Measurements from ENCODE around the gene OGT.
"Not testable (repeated sequence)": the region's sequence is repeated elsewhere in the genome, so short reads cannot be mapped to it uniquely, and the experiment has no call there.

The OGT gene

DNA sequence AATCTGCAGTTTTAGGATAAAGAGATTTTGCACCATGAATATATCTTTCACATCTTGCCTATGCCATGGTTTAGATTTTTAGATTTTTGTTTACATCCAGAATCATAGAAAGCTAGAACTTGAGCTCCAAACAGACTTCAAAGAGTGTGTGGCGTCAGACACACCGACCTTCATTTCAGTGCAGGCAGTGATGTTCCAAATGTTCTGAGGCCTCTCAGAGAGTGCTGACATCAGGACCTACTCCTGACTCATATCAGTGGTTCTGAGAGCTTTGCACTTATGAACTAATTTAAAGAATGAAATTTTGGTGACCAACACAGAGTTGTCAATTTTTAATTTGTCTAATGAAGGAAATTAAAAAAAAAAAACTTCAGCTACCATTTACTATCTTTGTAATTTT, 67.1 kb downstream of the OGT start:
- DNase-seq = no peak

DNA sequence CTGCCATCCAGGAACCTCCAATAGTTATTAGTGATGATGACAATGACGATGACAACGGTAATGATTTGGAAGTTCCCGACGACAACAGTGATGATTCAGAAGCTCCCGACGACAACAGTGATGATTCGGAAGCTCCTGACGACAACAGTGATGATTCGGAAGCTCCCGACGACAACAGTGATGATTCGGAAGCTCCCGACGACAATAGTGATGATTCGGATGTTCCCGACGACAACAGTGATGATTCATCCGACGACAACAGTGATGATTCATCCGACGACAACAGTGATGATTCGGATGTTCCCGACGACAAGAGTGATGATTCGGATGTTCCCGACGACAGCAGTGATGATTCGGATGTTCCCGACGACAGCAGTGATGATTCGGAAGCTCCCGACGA, 70.7 kb downstream of the OGT start:
- DNase-seq = no peak

DNA sequence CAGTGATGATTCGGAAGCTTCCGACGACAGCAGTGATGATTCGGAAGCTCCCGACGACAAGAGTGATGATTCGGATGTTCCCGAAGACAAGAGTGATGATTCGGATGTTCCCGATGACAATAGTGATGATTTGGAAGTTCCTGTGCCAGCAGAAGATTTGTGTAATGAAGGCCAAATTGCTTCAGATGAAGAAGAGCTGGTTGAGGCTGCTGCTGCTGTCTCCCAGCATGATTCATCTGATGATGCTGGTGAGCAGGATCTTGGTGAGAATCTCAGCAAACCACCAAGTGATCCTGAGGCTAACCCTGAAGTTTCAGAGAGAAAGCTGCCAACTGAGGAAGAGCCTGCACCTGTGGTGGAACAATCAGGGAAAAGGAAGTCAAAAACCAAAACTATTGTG, 71.2 kb downstream of the OGT start:
- DNase-seq = no peak

DNA sequence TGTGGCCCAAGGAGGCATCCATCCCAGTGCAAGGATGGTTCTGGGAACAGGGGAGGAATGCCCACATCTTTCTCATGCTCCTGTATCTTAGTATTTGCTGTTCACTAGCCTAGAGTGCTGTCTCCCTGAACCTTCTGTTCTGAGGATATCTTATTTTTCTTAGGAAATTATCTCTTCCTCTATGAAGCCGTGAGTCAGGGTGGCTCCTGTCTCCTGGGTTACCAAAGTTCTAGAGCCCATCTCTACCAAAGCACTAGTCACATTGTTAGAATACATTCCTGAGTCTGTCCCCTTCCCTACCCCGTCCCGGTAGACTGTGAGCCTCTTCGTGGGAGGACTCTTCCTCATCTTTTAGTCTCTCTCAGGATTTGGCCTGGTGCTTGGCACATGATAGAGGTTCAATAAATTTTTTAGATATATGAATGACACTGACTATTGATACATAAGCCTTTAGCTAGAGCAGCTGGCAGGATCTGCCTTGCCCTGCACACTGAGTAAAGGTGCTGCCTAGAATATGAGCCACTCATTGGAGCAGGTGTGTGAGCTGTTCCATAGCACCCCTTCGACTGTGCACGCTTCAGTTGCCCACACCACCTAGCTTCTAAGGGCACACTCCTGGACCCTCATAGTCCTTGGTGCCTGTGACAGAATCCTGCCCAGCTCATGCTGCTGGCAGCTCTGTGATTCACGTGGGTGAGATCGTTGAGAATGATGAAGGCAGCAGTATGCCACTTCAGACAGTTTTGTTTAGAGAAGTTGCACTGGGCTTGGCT, 72.1 kb downstream of the OGT start:
- DNase-seq = no peak

DNA sequence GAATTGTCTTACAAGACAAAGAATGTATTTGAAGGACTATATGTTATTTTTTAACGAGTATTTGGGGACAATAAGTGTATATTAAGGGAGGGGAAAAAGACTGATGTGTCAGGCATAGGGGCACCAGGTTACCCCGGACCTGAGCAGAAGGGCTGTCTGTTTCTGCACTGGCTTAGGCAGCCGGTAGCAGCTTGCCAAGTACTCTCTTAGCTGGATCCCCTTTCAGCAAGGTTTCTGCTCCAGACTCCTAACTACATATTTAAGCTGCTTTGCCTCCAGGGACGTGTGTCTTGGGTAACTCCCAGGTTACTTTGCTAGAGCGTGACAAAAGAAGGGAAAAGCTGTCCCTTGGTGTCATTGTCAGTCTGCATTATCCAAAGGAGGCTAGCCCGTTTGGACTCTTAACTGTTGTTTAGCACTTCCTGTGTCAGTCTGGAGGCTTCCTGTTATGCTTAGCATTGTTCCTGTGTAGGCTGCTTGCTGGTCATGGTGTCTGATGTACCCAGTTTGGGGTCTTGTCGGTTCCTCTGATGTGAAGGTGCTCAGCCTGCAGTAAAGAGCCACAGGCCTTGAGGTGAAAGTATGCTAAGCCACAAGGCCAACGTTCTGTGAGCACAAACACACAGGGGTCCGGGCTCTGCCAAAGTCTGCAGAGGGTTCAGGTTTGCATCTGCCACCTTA, 73.8 kb downstream of the OGT start:
- no peak for DNase-seq

DNA sequence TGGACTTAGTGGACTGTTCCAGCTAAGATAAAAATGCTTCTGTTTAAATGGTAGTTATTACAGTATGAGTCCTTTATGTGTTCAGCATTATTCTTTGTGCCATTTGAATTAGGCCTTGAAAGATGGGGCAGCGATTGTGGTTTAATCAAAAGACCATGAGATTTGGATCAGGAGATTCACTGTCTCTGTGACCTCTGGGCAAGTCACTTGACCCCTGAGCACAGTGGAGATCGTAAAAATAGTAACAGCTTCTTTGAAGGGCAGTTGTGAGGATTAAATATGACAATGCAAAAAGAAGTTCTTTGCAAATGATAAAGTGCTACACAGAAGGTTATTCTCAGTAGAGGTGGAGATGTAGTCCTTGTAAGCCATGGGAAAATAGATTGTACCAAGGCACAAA, 74.6 kb downstream of the OGT start:
- DNase-seq = no peak

DNA sequence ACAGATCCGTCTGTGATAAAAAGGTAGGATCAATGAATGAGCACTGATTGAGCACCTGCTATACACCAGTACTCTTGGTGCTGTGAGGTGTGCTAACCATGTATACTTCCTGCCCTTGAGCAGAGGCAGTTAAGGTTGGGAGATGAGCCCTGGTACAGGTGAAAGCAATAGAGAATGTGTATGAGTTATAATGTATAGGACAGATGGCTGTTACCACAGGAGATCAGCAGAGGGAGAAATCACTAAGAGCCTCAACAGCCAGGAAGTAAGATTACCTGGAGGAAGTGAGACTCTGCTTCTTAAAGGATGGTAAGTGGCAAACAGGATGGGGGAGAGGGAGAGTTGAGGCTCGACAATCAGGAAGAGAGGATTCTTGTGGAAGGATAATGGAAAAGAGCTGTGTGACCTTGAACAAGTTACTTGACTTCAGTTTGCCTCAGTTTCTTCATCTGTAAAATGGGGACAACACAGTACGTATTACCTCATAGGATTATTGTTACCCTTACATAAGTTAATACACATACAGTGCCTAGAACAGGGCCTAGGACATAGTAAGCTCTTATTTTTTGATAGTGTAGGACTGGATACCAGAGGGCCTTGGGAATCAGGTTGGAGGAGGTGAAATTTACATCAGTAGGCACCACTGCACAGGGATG, 76.3 kb downstream of the OGT start:
- DNase-seq = no peak

DNA sequence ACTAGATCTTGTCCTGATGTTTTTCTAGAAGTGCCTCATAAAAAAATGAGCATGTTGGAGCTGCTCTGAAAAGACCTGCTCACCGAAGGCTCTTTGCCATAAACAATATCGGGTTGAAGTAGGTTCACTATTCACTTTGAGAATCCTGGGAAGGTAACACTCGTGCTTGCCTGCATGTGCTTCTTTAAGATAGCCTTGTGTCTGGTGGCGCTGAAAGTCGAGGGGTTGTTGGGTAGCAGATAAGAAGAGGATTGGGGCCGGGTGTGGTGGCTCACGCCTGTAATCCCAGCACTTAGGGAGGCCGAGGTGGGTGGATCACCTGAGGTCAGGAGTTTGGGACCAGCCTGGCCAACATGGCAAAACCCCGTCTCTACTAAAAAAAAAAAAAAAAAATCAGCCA, 78.8 kb downstream of the OGT start:
- not testable (repeated sequence) for DNase-seq

DNA sequence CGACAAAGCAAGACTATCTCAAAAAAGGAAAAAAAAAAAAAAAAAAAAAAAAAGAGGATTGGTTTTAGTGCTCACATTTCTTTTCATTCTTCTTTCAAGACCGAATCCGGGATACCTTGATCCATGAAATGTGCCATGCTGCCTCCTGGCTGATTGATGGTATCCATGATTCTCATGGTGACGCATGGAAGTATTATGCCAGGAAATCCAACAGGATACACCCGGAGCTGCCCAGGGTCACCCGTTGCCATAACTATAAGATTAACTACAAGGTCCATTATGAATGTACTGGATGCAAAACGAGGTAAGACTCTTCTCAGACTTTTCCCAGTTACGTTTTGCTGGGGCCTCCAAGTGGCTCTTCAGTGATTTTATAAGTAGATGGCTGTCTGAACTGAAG, 79.4 kb downstream of the OGT start:
- no peak for DNase-seq

DNA sequence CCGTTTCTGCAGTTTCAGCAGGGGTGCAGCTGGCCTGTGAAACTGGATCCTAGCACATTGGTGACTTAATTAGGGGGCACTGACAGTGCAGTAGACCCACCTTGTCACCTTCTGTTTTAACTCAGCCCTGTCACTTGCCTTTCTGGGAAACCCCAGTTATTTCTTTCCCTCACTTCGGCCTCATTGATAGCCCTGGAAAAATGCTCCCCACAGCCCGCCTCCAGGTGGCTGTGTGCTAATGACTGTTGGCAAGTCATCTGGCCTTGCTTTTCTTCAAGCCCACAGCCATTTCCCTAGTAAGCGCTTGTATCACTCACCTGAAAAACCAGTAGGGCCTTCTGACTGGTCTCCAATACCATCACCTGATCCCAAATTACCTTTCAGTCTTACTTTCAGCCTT, 82.2 kb downstream of the OGT start:
- no peak for DNase-seq

DNA sequence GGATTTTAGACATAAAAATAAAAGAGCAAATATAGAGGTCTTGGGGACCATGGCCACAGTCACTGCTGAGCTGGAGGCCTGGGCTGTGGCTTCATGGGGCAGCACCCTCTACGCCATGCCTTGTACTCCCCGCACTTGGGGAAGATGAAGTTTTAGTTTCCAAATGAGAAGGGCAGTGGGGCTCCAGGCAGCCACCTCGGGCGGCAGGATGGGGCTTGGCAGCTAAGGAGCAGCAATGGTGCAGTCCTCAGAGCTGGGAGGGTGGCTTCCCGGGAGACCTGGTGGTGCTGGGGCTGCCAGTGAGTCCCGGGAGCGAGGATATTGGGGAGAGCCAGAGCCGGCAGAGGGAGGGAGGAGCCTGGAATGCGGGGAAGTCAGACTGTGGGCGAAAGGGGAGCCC, 83.0 kb downstream of the OGT start:
- no peak for DNase-seq

DNA sequence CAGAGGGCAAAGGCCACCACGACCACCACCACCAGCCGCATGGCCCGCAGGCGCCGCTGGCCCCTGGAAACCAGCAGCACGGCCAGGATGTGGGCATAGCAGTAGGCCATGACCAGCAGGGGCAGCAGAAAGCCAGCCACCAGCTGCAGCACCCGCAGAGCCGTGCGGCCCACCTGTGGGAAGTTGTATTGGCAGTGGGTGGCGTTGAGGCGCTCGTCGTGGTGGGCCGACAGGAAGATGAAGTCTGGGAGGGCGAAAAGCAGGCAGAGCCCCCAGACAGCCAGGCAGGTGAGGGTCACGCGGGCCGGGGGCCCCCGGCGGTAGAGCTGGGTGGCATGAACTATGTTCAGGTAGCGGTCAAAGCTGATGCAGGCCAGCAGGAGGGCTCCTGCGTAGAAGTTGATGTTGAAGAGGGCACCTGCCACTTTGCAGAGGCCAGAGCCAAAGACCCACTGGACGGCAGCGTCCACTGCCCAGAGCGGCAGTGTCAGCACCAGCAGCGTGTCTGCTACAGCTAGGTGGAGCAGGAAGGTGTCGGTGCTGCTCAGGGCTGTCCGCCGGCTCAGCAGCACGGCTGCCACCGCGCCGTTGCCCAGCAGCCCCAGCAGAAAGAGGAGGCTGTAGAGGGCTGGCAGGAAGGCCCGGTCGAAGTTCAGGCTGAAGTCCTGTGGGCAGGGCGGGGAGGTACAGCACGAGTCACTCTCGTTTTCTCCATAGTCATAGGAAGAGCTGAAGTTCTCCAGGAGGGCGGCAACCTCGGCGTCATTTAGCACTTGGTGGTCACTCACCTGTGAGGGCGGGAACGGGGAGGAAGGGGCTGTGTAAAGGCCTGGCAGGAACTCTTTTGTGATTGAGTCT, 84.0 kb downstream of the OGT start:
- DNase-seq = no peak

DNA sequence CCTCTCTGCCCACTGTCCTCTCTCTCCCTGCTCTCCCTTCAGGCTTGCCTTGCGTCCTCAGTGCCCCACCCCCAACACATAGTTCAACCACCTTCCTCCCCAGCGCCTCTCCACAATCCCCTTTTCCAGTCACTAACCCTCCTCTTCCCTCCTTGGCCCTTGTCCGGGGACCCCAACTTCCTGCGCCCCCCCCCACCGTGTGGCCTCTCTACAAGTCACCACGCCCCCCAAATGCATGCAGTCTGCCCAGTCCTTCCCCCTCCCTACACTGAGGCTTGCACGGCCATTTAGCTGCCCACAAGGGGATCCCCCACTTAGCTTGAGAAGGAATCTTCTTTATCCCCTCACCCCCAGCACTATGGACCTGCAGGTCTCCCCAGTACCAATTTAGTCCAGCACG, 84.8 kb downstream of the OGT start:
- DNase-seq = no peak

DNA sequence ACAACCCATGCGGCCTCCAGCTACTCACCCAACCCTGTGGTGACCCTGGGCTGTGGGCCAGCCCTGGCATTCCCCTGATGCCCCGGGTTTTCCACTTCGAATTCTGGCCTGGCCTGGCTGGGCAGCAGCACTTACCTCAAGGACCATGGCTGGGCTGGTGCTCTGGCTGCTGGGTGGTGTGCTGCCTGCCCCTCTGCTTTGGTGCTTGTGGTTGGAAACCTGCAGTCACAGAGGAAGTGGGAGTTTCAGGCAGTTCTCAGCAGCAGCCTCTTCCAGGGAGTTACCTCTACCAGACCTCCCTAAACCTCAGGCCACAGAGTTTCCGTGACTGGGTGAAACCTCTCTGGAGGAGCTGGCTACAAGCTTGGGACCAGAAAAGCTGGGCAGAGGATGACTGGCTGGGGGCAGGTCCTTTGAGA, 85.4 kb downstream of the OGT start, which contains the start of gene CXCR3:
Gene CXCR3, minus strand, starts transcription at position 209 of the 419 bp plus-strand sequence. Its CDS starts 62 bp downstream, at position 147.
- no peak for DNase-seq

DNA sequence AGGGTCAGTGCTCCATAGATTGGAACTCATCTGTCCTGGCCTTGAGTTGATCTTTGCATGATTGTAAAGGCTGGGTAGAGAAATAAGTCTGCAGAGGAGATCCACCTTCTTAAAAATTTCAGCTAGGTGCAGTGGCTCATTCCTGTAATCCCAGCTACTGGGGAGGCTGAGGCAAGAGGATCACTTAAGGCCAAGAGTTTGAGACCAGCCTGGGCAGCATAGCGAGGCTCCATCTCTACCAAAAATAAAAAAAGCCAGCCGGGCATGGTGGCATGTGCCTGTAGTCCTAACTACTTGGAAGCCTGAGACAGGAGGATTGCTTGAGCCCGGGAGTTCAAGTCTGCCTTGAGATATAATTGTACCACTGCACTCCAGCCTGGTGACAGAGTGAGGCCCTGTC, 85.9 kb downstream of the OGT start:
- DNase-seq = no peak

DNA sequence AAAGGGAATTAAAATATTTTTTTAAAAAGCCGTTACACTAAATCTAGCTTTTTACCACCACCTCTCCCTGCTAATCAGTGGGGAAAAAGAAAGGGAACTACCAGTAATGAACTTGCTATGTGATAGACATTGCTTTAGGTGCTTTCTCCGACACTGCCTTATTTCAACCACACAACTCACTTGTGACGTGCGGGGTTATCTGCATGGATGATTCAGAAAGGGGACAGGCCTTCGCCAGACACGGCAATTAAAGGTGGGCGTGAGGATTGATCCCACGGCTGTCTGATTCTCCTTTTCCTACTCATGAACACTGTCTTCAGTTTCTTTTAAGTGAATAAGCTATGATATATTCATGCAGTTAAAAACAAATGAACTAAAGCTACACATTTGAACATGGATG, 86.3 kb downstream of the OGT start:
- DNase-seq = no peak

DNA sequence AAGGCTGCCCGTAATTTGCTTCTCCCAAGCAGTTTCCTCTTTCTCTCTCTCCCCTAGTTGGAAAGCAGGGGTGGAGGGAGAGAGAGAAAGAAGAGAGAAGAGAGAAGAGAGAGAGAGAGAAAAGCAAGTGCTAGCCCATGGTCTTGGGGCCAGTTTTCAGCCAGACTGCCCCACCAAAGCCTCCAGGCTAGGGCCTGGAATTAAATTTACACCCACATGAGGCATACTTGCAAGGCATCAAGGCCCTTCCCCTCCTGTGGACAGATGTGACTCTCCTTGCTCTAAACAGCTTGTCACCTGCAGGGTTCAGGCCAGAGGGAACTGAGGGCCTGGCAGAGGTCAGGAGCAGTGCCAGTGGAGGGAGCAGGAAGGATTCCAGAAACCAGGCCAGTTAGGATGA, 87.1 kb downstream of the OGT start:
- DNase-seq = no peak

DNA sequence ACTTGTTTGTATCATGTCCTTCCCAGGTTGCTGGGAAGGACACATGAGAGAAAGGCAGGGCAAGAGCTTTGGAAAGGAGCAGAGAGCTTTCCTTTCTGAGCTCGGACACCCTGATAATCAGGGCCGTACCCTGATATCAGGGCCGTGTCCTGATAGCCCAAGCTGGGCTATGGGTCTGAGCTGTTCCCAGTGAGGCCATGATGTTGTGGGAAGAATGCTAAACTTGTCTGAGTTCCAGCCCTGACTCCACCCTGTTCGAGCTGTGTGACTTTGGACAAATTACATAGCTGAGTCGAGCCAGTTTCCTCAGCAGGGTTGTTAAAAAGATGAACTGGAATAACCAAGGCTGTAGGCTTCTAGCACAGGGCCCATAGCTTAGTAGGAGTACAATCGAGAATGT, 88.7 kb downstream of the OGT start:
- DNase-seq = no peak

DNA sequence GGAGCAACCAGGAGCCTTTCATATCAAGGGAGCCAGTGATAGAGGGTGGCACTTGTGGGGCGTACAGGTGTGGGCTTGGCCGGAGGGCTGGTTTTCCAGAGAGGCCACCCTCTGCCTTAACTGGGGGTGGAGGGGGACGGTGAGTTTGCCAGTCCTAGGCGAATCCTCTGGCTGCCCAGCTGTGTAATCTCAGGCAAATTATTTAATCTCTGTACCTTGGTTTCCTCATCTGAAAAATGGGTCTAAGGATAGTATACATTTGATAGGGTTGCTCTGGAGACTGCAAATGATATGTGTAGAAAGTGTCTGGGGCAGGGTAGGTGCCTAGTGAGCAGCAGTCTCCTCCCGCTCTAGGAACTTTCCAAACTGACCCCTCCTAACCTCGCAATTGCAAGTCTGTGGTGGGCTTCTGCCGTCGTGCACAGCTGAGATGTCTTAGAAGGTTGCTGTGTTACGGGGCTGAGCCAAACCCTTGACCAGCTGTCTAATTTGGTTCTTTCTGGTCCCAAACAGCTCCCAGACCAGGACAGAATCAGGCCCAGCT, 89.2 kb downstream of the OGT start:
- no peak for DNase-seq

DNA sequence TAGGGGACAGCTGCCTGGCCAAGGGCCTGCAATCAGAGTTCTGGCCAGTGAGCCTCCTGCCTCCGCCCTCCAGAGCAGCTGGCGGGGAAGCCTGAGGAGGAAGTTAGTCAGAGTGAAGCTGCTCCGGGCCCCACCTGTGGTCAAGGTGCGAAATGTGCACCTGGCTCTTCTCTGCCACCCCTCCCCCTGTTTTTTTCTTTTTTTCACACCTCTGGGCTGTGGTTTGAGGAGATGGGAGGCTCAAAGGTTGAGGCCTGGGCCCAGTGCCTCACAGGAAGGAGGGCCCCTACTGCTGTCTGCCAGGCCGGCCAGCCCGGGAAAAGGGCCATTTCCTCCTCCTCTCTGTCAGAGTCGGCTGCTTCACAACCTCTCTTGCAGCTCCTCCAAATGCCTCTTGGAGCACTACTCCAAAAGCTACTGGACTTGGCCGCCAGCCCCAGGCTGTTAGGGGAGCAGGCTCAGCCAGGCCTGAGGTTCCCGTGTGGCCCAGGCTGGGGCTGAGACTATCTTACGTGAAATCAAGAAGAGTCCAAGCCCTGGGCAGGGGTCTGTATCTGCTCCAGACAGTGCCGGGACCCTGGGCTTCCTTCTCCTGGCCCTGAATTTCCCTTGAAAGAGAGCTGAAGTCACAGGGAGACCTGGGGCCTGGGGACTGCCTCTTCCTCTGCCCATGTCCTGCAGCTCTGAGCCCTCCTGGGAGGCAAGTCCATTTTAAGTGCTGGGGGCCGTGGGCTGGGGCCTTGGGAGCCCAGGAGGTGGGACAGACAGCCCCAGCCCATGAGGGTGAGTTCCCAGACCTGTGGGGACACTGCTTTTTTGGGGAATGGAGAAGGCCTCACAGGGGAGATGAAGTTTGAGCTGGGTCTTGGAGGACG, 89.9 kb downstream of the OGT start:
- no peak for DNase-seq

DNA sequence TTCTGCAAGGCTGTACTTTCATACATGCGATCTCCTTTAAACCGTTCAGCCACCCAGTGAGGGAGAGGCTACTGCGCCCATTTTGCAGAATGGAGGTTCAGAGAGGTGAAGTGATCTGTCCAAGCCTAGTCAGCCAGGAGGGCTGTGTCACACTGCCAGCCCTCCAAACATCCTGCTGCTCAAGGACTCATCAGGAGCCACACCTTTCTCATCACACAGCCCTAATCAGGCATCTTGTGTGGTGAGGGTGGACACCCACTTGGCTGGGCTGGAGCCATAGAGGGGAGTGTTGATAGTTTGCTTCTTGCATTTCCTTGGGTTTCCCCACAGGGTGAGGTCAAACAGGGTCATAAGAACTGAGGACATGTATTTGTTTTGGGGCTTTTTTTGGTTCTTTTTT, 90.8 kb downstream of the OGT start:
- DNase-seq = no peak

DNA sequence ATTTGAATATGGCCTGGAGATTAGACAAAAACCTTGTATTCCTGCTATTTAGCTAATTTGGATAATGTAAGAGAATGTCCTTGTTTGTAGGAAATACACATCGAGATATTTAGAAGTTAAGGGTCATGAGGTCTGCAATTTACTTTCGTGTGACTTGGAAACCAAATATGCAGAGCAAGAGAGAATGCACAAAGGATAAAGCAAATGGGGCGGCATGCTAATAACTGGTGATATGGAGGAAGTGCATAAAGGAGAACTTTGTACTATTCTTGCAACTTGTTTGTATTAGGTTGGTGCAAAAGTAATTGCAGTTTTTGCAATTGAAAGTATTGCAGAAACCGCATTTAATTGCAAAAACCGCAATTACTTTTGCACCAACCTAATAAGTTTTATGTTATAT, 92.6 kb downstream of the OGT start:
- DNase-seq = no peak
